GM18498 (cell line): ENCODE data around the gene DPH6.
A peak's percentile ranks its signal among the peaks of the same experiment; 100 is the strongest.
"Not testable (repeated sequence)": the region's sequence is repeated elsewhere in the genome, so short reads cannot be mapped to it uniquely, and the experiment has no call there.

ENCODE experiments used
- ATAC-seq: cut with Tn5 transposase; IDR thresholded peaks from one replicate; pipeline ENCODE4 v1.9.1; 2021; ENCODE audit warnings: mild to moderate bottlenecking, moderate library complexity; ENCODE audit not compliant: unreplicated experiment

Gene DPH6

GRCh38 chr15:35545824-35546510, at the start of gene DPH6:
Gene DPH6 (minus strand): TSS chr15:35546165. CDS start chr15:35546141, 24 bp downstream.
- ATAC-seq = peak; percentile 93

GRCh38 chr15:35595656-35596055, 49.7 kb upstream of the DPH6 start:
- ATAC-seq = no peak

- not testable (repeated sequence) for ATAC-seq
These were observed 46.0 kb upstream of the DPH6 start for GRCh38 chr15:35591987-35592386.

GRCh38 chr15:35583863-35584528, 38.0 kb upstream of the DPH6 start:
- ATAC-seq = no peak

GRCh38 chr15:35580606-35581005, 34.6 kb upstream of the DPH6 start:
- no peak for ATAC-seq

GRCh38 chr15:35567392-35567791, 21.4 kb upstream of the DPH6 start:
- no peak for ATAC-seq

GRCh38 chr15:35566991-35567390, 21.0 kb upstream of the DPH6 start:
- ATAC-seq = no peak

- no peak for ATAC-seq
These were observed 19.9 kb upstream of the DPH6 start for GRCh38 chr15:35565901-35566300.

- ATAC-seq = no peak
These were observed 16.7 kb upstream of the DPH6 start for GRCh38 chr15:35562641-35563040.

GRCh38 chr15:35561308-35561707, 15.3 kb upstream of the DPH6 start:
- ATAC-seq = no peak

- ATAC-seq = no peak
These were observed 14.9 kb upstream of the DPH6 start for GRCh38 chr15:35560870-35561269.

- ATAC-seq = no peak
These were observed 14.3 kb upstream of the DPH6 start for GRCh38 chr15:35560258-35560657.

GRCh38 chr15:35559683-35560082, 13.7 kb upstream of the DPH6 start:
- no peak for ATAC-seq

GRCh38 chr15:35557544-35557943, 11.6 kb upstream of the DPH6 start:
- no peak for ATAC-seq

- no peak for ATAC-seq
These were observed 11.0 kb upstream of the DPH6 start for GRCh38 chr15:35557012-35557411.

GRCh38 chr15:35555244-35555643, 9.3 kb upstream of the DPH6 start:
- no peak for ATAC-seq

- ATAC-seq = no peak
These were observed 5.0 kb upstream of the DPH6 start for GRCh38 chr15:35550957-35551356.

GRCh38 chr15:35549567-35549966, 3.6 kb upstream of the DPH6 start:
- ATAC-seq = no peak

GRCh38 chr15:35548435-35548834, 2.5 kb upstream of the DPH6 start:
- ATAC-seq = no peak

- ATAC-seq = no peak
These were observed 1.9 kb upstream of the DPH6 start for GRCh38 chr15:35547775-35548364.

- ATAC-seq = peak; percentile 16
These were observed 781 bp upstream of the DPH6 start for GRCh38 chr15:35546511-35547381.
